NCI-H774 (cell line): ENCODE data around the gene MIB2.
"Not testable (repeated sequence)": the region's sequence is repeated elsewhere in the genome, so short reads cannot be mapped to it uniquely, and the experiment has no call there.

Source experiments
- DNase-seq: peaks from one replicate; lab custom pipeline; 2025; lab: John Stamatoyannopoulos, UW

Gene MIB2

DNA sequence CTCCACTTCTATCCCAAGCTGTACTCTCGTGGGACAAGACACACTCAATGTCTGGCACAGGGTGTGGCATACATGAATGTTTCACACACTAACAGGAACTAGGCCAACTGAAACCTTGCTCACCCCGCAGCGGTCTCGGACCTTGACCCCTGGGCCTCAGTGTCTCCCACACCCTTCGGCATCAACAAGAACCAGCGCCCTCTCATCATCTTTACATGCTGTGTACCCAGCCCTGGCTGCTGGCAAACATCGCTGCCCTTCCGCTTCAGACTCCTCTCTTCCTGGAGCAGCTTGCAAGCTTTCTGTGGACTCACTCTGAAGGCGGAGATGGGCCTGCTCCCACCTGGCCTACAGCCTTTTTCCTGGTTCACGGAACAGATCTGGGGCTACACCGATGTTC lies 33.0 kb downstream of the MIB2 start:
- DNase-seq, result not testable (repeated sequence)

GRCh38 chr1:1658583-1659549 lies 43.6 kb downstream of the MIB2 start, which contains the start of gene CDK11B:
Gene CDK11B (minus strand): TSS chr1:1659004. CDS start chr1:1657485, 1,519 bp downstream.
- peak; percentile 71 for DNase-seq

GRCh38 chr1:1662392-1662791 lies 47.1 kb downstream of the MIB2 start:
- DNase-seq, result not testable (repeated sequence)

- not testable (repeated sequence) for DNase-seq
Observed at GRCh38 chr1:1662830-1663560, 47.7 kb downstream of the MIB2 start.

DNA sequence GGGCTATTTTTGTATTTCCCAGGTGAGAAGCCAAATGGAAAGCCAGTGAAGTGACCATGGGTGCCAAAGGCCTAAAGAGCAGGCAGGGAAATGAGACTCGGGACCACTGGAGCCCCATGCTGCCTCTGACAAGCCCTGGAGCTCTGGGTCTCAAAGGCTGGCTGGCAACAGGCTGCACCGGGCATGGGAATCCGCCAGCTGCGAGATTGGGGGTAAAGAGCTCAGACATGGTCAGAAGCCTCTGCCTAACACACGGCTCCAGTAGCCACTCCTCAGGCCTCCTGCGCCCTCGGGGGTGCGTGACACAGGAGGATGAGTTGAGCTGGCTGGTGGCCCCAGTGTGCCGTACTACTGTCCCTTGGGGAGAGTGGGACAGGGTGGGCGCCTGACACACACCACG lies 49.0 kb downstream of the MIB2 start:
- DNase-seq, result not testable (repeated sequence)

DNA sequence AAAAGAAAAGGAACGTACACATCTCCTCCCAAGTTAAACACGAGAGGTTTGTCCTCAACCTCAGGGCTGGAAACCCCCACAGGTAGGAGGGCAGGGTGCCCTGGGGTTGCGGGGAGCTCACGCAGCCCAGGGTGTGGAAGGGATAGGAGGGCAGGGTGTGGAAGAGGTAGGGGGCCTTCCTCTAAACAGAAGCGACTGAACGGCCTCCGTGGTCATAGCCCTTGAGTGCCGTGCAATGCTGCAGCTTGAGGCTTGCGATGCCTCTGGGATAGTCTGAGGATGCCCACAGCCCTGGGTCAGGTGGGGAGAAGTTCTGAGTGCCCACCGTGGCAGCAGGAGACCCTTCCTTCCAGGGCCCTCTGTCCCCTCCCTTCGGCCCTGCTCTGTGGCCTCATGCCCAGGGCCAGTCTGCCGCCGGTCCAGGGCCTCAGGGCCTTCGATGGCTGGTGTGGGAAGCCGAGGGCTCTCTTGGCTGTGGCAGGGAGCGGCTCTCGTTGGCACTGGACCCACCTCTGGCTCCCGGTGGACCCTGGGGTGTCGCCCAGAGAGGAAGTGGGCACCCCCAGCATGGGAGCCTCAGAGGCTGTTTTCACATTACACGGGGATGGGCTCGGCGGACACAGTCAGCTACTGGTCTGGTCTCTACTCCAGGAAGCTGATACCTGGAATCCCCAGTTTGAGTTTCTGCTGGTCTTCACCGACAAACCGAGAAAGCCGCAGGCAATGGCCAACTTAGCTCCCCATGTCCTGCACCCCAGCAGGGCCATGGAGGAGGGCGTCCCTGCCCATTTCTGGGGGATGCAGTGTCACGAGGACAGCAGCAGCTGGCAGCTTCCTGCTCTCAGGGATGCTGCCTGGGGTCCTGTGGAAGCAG lies 49.9 kb downstream of the MIB2 start:
- DNase-seq, result no peak

DNA sequence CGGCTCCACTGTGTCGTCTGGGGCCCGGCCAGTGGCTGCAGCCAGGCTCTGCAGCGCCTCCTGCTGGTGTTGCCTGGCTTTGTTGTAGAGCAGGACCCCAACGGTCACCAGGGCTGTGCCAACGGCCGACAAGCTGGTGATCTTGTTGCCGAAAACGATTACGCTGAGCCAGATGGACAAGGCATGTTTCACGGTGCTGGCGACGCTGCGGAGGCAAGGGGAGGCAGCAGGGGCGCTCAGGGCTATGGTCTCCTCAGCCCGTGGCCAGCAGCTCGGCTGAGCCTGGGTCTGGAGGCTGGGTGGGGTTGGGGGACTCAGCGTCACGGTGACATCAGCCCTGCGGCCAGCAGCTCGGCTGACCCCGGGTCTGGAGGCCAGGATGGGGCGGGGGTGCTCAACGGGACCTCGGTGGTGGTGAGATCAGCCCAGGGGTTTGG lies 50.5 kb downstream of the MIB2 start:
- DNase-seq, result no peak

GRCh38 chr1:1666526-1666925 lies 51.2 kb downstream of the MIB2 start:
- no peak for DNase-seq

DNA sequence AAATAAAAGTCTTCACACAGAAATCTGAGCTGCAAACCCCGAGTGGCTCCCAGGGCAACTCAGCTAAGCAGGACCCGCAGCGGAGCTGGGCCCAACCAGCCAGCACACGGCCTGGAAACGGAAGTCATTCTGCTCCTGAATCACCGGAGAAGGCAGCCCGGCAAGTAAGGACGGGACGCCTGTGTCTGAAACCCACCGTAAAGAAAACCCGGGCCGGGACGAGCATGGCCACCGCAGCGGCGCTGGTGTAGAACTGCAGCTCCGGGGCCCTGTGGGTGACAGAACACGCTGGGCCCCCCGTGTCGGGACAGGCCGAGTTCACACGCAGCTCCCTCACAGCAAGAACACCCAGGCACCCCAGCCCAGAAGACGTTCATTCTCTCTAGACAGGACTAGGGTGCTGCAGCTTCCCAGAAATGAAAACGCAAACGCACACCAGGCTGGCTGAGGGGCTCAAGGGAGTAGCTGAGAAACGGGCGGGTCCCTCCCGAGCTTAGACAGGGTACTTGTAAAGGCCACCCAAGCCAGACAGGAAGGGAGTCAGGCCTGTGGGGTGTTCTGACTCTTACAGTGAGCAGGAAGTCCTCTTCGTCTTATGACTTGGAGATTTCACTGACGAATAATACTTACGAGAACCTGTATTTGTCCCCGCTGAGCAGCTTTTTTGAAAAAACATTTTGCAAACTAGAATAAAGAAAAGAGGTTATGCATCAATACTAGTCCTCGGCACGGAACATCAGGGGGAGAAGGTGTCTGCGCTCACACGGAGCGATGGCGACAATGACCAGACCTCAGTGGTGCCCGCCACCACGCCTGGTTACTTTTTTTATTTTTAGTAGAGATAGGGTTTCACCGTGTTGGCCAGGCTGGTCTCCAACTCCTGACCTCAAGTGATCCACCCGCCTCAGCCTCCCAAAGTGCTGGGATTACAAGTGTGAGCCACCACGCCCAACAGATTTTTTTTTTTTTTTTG lies 54.5 kb downstream of the MIB2 start:
- no peak for DNase-seq

DNA sequence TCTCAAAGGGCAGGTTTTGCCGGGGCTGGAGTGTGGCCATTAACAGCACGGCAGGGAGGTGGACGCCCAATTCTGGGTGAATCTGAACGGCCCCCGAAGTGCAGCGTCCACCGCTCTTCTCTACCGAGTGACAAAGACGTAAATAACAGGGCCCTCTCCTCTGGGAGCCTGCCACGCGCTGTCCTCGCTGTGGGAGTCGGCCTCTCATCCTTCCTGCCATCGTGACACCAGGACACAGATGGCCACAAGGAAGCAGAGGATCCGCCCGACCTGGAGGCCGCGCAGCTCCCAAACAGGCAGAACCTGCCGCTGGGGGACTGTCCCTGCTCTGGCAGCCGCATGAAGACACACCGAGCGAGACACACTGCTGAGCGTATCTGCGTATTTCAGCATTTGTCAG lies 55.6 kb downstream of the MIB2 start:
- DNase-seq, result no peak

GRCh38 chr1:1671365-1672119 lies 56.2 kb downstream of the MIB2 start:
- DNase-seq, result no peak

DNA sequence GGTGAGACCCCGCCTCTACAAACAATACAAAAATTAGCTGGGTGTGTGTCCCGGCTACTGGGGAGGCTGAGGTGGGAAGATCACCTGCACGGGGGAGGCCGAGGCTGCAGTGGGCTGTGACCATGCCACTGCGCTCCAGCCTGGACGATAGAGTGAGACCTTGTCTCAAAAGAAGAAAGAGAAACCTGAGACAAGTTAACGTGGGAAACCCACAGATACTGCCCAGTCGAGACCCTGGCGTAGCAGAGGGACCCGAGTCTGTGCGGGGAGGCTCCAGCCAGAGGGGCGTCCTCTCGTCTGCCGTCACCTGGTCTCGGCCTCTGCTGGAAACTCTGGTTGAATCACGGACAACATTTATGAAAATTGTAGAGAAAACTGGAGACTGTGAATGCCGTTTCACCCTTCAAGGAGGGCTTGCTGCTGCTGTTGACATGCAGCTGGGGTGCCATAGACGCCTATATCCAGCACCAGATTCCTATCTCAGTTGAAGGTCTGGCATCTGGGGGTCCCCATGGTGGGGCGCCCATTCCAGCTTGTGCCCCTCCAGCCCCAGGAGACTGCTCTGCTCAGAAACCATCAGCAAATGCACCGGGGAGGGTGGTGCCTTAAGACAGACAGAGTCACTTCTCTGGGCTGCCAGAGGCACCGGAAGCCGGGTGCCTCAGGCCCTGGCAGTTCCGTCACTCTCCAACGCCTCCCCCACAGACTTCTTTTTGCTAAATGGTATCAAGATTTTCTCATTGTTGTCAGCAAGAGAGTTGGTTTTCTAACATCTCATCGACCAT lies 57.1 kb downstream of the MIB2 start:
- no peak for DNase-seq

DNA sequence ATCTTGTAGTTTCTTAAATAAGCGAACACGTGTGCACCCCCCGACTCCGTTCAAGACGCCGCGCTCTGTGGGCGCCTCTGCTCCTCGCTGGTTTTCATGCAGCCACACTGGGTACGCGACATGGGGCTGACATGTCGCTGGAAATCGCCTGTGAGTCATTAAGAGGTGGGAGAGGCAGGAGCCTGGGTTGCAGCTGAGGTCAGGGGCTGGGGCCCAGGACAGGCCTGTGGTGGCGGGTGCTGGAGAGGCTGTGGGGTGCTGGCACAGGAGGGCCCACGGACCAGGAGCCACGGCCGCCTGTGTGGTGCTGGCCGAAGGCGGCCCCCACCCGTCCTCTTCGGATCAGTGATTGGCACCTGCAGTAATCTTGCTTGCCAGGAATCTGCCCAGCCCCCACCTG lies 59.5 kb downstream of the MIB2 start:
- DNase-seq, result not testable (repeated sequence)

- DNase-seq, result not testable (repeated sequence)
Observed at GRCh38 chr1:1675218-1675617, 59.9 kb downstream of the MIB2 start.

DNA sequence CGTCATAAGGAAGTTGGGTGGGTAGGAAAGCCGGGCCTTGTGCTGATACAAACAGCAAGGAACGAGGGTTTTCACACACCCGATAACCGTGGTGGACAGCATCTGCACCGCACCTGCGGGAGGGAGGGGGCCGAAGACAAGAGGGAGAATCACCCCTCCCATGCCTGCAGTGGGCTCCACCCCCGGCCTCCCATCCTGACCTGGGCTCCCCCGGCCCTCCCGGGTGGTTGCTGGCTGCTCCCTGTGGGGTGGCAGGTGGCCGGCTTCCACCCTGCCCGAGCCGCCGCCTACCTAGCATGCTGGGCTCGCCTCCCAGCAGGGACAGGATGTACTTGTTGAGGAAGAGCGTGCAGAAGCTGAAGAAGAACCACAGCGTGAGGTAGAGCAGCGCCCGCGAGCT lies 60.8 kb downstream of the MIB2 start:
- DNase-seq, result not testable (repeated sequence)

DNA sequence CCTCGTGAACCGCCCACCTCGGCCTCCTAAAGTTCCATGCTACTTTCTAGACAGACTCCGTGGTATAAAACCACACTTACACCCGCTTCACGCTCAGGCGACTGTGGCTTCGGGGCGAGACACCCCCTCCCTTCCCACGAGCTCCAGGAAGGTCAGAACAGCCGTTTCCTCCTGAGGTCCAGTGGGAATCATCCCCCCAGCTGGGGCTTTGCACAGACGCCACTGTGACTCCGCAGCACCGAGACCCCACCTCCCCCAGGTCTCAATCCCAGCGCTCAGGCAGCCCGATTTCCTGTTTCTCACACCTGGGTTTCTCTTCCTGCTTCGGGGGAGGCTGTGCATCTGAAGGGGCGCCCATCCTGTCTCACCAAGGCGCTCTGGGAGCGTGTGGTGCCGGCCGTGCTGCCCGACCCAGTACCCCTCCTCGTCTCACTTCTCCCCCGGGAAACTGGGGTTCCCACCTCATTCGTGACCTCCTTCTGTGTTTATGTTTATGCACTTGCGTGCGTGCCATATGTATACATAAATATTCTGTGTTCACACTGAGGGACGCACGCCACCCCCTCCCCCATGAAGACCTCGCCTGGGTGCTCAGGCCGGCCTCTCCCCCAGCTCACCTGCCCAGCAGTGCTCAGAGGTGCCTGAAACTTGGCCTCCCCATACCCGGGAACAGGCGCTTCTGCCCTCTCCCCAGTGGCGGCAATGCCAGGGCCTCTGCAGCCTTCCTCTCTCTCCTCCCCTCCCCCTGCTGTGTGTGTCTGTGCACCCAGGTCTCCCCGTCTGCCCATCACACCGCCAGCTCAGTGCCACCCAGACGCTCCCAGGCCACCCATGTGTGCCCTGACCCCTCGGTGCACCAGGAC lies 62.6 kb downstream of the MIB2 start:
- no peak for DNase-seq

- no peak for DNase-seq
Observed at GRCh38 chr1:1678581-1679380, 63.5 kb downstream of the MIB2 start.
